Measurements from ENCODE around the gene REEP6. TPM values are rescaled to one million over a fixed set of nuclear protein-coding genes. Genes with fewer than 3 reads are reported as not detected.
"Not testable (repeated sequence)": the region's sequence is repeated elsewhere in the genome, so short reads cannot be mapped to it uniquely, and the experiment has no call there.

Gene REEP6
- total and polyA plus RNA-seq, 4 donors, result 3.3 to 13.3 (median 8.8) TPM

DNA sequence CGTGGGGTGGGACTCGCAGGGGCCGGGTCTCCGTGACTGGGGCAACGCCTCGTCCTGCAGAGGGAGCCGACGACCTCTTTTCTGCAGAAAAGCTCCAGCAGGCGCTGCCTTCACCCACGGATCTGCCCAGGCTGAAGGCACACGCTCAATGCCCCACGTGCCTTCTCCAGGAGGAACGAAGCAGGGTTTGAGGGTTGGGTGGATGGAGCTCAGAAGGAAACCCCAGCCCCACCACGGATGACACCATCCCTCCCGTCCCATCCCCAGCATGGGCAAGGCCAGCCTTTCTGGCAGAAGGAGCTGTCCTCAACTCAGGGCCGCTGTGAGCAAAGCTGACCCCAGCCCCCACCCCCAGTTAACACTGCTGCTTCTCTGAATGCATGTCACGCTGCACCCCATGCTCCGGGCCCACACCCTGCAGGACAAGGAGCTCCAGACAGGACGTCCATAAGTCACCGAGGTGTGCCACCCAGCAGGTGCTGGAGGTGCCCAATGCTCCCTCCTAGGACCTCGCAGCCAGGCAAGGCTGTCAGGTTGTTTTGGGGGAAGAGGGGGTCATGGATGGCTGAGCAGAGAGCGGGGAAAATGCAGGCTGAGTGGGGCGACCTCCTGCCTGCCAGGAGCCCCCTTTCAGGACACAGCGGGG is 19.3 kb upstream of the REEP6 start:
- H3K4me3 ChIP-seq (ENCODE audit: low read depth, low read length), result no peak overlapping the region
- WGBS (ENCODE audit: insufficient coverage), result 44% methylated on average over 20 of the region's 24 CpGs
- H3K27me3 ChIP-seq (ENCODE audit: control insufficient read depth, insufficient read depth, low read length), result peaks cover 21% of the 10 kb centered on the region
- H3K4me1 ChIP-seq (ENCODE audit: control insufficient read depth, insufficient read depth, low read length), result peaks cover 79% of the 10 kb centered on the region
- H3K27ac ChIP-seq (ENCODE audit: low read depth, low read length), result peak overlapping the region; percentile 75
- DNase-seq (ENCODE audit: low read depth in 4 of 6, low spot score in 6 of 6), result peak in 2 of 6 donors; percentile 43 to 62
- H3K36me3 ChIP-seq (ENCODE audit: control insufficient read depth, insufficient read depth, low read length), result peaks cover 91% of the 10 kb centered on the region
- no peaks in the 10 kb centered on the region for H3K9me3 ChIP-seq (ENCODE audit: control insufficient read depth, insufficient read depth, low read length)

GRCh38 chr19:1472231-1473084 is 18.5 kb upstream of the REEP6 start:
- Histone ChIP-seq H3K4me3 (ENCODE audit: low read depth, low read length) (no peak overlapping the region), H3K27ac (ENCODE audit: low read depth, low read length) (peak overlapping the region; percentile 75), H3K4me1 (ENCODE audit: control insufficient read depth, insufficient read depth, low read length) (peaks cover 80% of the 10 kb centered on the region), H3K27me3 (ENCODE audit: control insufficient read depth, insufficient read depth, low read length) (peaks cover 19% of the 10 kb centered on the region), H3K36me3 (ENCODE audit: control insufficient read depth, insufficient read depth, low read length) (peaks cover 87% of the 10 kb centered on the region), H3K9me3 (ENCODE audit: control insufficient read depth, insufficient read depth, low read length) (no peaks in the 10 kb centered on the region)
- peak in 2 of 6 donors; percentile 21 to 41 for DNase-seq (ENCODE audit: low read depth in 4 of 6, low spot score in 6 of 6)
- 47% methylated on average over 30 of the region's 44 CpGs for WGBS (ENCODE audit: insufficient coverage)

DNA sequence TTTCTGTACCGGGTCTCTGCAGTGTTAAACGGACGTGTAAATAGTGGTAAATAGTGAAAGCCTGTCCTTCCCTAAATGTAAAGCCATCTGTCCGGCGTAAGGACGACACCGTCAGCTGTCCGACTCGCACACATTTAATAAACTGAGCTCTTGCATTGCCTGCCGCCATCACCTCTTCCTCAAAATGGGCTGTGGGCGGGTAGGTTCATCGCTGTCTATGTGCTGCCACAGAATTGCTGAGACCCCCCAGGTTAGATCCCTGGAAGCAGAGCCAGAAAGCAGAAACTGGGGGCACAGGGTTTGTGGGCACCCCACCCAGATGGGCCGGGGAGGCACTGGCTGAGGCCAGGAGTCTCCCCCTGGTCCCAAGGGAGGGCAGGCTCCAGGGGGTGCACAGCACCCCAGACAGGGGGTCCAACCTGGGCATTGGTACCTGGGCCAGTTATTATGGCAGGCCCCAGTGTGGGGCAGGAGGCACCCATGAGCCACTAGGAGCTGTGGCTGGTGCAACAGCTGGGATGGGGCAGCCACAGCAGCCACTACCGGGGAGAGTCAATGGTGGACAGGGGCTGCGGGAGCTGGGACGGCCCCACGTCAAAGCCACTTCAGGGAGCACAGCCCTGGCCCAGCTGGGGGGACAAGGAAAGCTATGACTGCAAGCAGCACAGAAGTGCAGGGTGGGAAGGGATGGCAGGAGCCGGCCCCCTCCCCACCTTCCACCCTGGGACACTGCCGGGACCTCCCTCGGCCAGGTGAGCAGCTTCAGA is 17.7 kb upstream of the REEP6 start:
- H3K27ac ChIP-seq (ENCODE audit: low read depth, low read length), result peak overlapping the region; percentile 75
- peaks cover 79% of the 10 kb centered on the region for H3K36me3 ChIP-seq (ENCODE audit: control insufficient read depth, insufficient read depth, low read length)
- peak in 2 of 6 donors; percentile 52 to 55 for DNase-seq (ENCODE audit: low read depth in 4 of 6, low spot score in 6 of 6)
- no peaks in the 10 kb centered on the region for H3K9me3 ChIP-seq (ENCODE audit: control insufficient read depth, insufficient read depth, low read length)
- WGBS (ENCODE audit: insufficient coverage), result 37% methylated on average over 17 of the region's 20 CpGs
- peaks cover 17% of the 10 kb centered on the region for H3K27me3 ChIP-seq (ENCODE audit: control insufficient read depth, insufficient read depth, low read length)
- H3K4me1 ChIP-seq (ENCODE audit: control insufficient read depth, insufficient read depth, low read length), result peaks cover 84% of the 10 kb centered on the region
- H3K4me3 ChIP-seq (ENCODE audit: low read depth, low read length), result no peak overlapping the region

DNA sequence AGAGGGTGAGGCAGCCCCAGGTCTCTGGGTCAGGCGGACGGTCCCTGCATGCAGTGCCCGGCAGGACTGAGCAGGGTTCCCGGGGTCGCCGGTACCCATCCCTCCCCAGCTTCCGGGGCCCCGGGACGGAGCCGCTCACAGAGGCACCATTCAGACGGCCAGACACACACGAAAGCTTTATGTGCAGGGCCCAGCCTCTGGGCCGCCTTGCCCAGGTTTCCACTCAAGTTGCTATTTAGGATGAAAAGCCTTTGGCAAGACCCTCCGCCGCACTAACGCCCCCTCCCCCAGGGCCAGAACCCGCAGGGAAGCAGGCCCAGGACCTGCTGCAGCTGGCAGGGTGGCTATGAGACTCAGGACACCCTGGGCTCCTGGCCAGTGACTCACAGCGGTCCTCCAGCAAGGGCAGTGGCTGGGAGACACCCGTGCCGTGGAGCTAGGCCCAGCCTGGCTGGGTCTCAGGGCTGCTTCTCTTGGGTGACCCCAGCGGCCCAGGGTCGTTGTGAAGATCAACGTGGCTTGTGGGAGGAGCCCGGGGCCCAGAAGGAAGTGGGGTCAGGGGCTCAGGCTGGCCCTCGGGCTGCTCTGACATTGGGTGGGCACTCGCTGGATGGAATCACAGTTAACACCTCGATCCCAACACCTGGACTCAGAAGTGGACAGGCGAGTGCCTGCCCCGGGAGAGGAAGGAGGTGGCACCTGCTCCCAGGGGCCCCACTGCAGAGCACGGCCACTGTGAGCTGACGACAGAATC is 16.8 kb upstream of the REEP6 start:
- Histone ChIP-seq H3K9me3 (ENCODE audit: control insufficient read depth, insufficient read depth, low read length) (no peaks in the 10 kb centered on the region), H3K27ac (ENCODE audit: low read depth, low read length) (peak overlapping the region; percentile 75), H3K27me3 (ENCODE audit: control insufficient read depth, insufficient read depth, low read length) (peaks cover 16% of the 10 kb centered on the region), H3K4me3 (ENCODE audit: low read depth, low read length) (no peak overlapping the region), H3K4me1 (ENCODE audit: control insufficient read depth, insufficient read depth, low read length) (peaks cover 86% of the 10 kb centered on the region), H3K36me3 (ENCODE audit: control insufficient read depth, insufficient read depth, low read length) (peaks cover 73% of the 10 kb centered on the region)
- peak in 2 of 6 donors; percentile 70 to 86 for DNase-seq (ENCODE audit: low read depth in 4 of 6, low spot score in 6 of 6)
- WGBS (ENCODE audit: insufficient coverage), result 41% methylated on average over 27 of the region's 31 CpGs

- peak overlapping the region; percentile 75 for H3K27ac ChIP-seq (ENCODE audit: low read depth, low read length)
- H3K27me3 ChIP-seq (ENCODE audit: control insufficient read depth, insufficient read depth, low read length), result peaks cover 16% of the 10 kb centered on the region
These were observed 16.1 kb upstream of the REEP6 start for GRCh38 chr19:1474765-1475351.

DNA sequence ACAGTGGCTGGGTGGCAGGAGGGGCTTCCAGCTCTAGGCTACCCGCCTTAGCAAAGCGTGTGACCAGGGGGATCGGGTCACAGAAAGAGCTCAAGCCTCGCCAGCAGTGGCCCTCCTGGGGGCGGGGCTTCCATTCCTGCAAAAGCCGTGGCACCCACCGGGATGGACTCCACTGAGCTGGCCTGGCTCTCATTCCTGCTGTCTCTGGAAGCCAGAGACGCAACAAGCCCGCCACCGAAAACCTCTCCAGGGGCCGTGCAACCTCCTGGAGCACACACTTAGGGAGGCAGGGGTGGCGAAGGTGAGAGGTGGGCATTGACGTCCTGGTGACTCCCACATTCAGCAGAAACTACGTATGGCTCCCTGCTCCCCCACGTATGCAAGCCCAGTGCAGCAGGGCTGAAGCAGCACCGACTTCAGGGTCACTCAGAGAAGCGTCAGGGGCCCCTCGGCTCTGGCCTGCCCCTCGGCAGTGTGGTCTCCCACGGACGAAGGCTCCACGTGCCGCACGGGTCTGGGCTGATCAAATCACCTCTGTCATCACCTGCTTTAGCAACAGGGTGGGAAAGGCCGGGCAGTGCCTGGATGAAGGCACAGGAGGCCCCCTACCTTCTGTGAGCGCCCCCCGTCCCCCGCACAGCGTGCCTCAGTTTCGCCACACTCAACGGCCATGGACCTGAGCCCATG is 15.1 kb upstream of the REEP6 start:
- peaks cover 59% of the 10 kb centered on the region for H3K36me3 ChIP-seq (ENCODE audit: control insufficient read depth, insufficient read depth, low read length)
- H3K4me1 ChIP-seq (ENCODE audit: control insufficient read depth, insufficient read depth, low read length), result peaks cover 79% of the 10 kb centered on the region
- peaks cover 10% of the 10 kb centered on the region for H3K27me3 ChIP-seq (ENCODE audit: control insufficient read depth, insufficient read depth, low read length)
- no peaks in the 10 kb centered on the region for H3K9me3 ChIP-seq (ENCODE audit: control insufficient read depth, insufficient read depth, low read length)
- no peak overlapping the region for H3K4me3 ChIP-seq (ENCODE audit: low read depth, low read length)
- H3K27ac ChIP-seq (ENCODE audit: low read depth, low read length), result no peak overlapping the region
- no peak for DNase-seq (ENCODE audit: low read depth in 4 of 6, low spot score in 6 of 6)
- 90% methylated on average over 31 of the region's 31 CpGs for WGBS (ENCODE audit: insufficient coverage)

More at GRCh38 chr19:1474765-1475351, 16.1 kb upstream of the REEP6 start:
- Histone ChIP-seq H3K9me3 (ENCODE audit: control insufficient read depth, insufficient read depth, low read length) (no peaks in the 10 kb centered on the region), H3K4me1 (ENCODE audit: control insufficient read depth, insufficient read depth, low read length) (peaks cover 89% of the 10 kb centered on the region), H3K4me3 (ENCODE audit: low read depth, low read length) (no peak overlapping the region), H3K36me3 (ENCODE audit: control insufficient read depth, insufficient read depth, low read length) (peaks cover 70% of the 10 kb centered on the region)
- WGBS (ENCODE audit: insufficient coverage), result 82% methylated on average over 26 of the region's 26 CpGs
- DNase-seq (ENCODE audit: low read depth in 4 of 6, low spot score in 6 of 6), result no peak

- H3K27ac ChIP-seq (ENCODE audit: low read depth, low read length); H3K4me3 ChIP-seq (ENCODE audit: low read depth, low read length); H3K27me3 ChIP-seq (ENCODE audit: control insufficient read depth, insufficient read depth, low read length); H3K9me3 ChIP-seq (ENCODE audit: control insufficient read depth, insufficient read depth, low read length); DNase-seq (ENCODE audit: low read depth in 4 of 6, low spot score in 6 of 6): not testable (repeated sequence)
- Histone ChIP-seq H3K36me3 (ENCODE audit: control insufficient read depth, insufficient read depth, low read length) (peaks cover 56% of the 10 kb centered on the region), H3K4me1 (ENCODE audit: control insufficient read depth, insufficient read depth, low read length) (peaks cover 67% of the 10 kb centered on the region)
- 91% methylated on average over 7 of the region's 9 CpGs for WGBS (ENCODE audit: insufficient coverage)
These were observed 13.9 kb upstream of the REEP6 start for GRCh38 chr19:1477056-1477455.

- no peaks in the 10 kb centered on the region for H3K9me3 ChIP-seq (ENCODE audit: control insufficient read depth, insufficient read depth, low read length)
- H3K4me3 ChIP-seq (ENCODE audit: low read depth, low read length), result peak within 1 kb of the TSS; percentile 74
- H3K4me1 ChIP-seq (ENCODE audit: control insufficient read depth, insufficient read depth, low read length), result peaks cover 46% of the 10 kb centered on the region
- peak; percentile 77 to 98 (median 84) for DNase-seq (ENCODE audit: low read depth in 4 of 6, low spot score in 6 of 6)
- WGBS (ENCODE audit: insufficient coverage), result under 1% methylated on average over 68 of the region's 71 CpGs
- H3K27me3 ChIP-seq (ENCODE audit: control insufficient read depth, insufficient read depth, low read length), result no peaks in the 10 kb centered on the region
- peaks cover 52% of the 10 kb centered on the region for H3K36me3 ChIP-seq (ENCODE audit: control insufficient read depth, insufficient read depth, low read length)
- H3K27ac ChIP-seq (ENCODE audit: low read depth, low read length), result no peak within 1 kb of the TSS
These were observed 11.9 kb upstream of the REEP6 start, which contains the start of gene C19orf25 for GRCh38 chr19:1478934-1479707. Gene C19orf25 (minus strand): TSS chr19:1479215. CDS start chr19:1478903, 312 bp downstream.

All from spinal cord (tissue), 10 donors.